DMS153 treated with DMSO at 0.1 percent for 48 hours (cell line): Measurements from ENCODE around the gene OTOG.

Experiments
- DNase-seq: peaks from one replicate; lab custom pipeline; 2025; ENCODE audit not compliant: unreplicated experiment; lab: John Stamatoyannopoulos, UW

OTOG gene

DNA sequence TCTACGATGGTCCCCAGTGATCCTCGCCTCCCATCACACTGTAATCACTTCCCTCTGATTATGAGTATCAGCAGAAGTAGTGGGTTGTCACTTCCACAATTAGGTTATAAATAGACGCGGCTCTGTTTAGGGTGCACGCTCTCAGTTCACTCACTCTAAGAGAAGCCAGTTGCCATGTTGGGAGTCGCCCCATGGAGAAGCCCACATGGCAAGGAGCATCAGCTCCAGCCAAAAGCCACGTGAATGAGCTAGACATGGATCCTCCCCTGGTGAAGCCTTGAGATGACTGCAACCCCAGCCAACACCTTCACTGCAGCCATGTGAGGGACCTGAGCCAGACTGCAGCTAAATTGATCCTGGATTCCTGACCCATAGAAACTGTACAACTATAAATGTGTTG lies 145.9 kb downstream of the OTOG start:
- DNase-seq: no peak

GRCh38 chr11:17693531-17693930 lies 146.5 kb downstream of the OTOG start:
- DNase-seq: no peak

- no peak for DNase-seq
These were observed 147.5 kb downstream of the OTOG start for GRCh38 chr11:17694494-17695110.

- no peak for DNase-seq
These were observed 148.7 kb downstream of the OTOG start for GRCh38 chr11:17695454-17696441.

DNA sequence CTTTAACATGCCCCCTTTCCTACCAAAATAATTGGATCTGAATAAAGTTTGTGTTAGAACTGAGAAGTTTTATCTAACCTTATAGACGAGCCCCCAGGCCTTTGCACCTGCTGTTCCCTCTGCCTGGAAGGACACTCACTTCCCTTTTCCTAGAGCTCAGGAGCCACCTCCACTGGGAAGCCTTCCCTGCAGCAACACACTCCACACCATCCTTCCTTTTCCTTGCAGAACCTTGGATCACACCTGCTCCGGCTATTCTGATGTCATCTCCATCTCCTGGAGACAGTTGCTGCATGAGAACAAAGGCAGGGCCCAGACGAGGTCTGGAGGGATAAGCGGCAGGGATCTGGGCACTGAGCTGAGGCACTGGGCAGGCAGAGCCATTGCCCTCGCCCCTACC lies 149.7 kb downstream of the OTOG start:
- no peak for DNase-seq
